Lower lobe of right lung (tissue), 2 donors: ENCODE measurements around the gene MICAL3. TPM values are rescaled to one million over a fixed set of nuclear protein-coding genes. Genes with fewer than 3 reads are reported as not detected.

Experiments
- ATAC-seq, 2 donors: fragments of 200-7000 bp; cut with Tn5 transposase; one replicate each; pipeline ENCODE4 v1.9.1; 2020 to 2022; ENCODE audit warnings: mild to moderate bottlenecking in 2 of 2, moderate library complexity in 2 of 2
- DNase-seq: peaks from one replicate; pipeline ENCODE4 v3.0.0-alpha.2; 2020
- H3K27ac ChIP-seq: fragments of 200-600 bp; one replicate; pipeline ENCODE4 v1.8.0; 2022
- H3K27me3 ChIP-seq: fragments of 200-600 bp; one replicate; pipeline ENCODE4 v1.8.0; 2022; ENCODE audit warnings: low read depth
- H3K36me3 ChIP-seq: fragments of 200-600 bp; one replicate; pipeline ENCODE4 v1.8.0; 2022; ENCODE audit warnings: mild to moderate bottlenecking
- H3K4me1 ChIP-seq: fragments of 200-600 bp; one replicate; pipeline ENCODE4 v1.8.0; 2022
- H3K4me3 ChIP-seq: fragments of 200-600 bp; one replicate; pipeline ENCODE4 v1.8.0; 2022; ENCODE audit warnings: mild to moderate bottlenecking
- H3K9me3 ChIP-seq: fragments of 200-600 bp; one replicate; pipeline ENCODE4 v1.8.0; 2022
- intact Hi-C: fragments of 100-400 bp; cut with DNase I; formaldehyde crosslinking; loops from one replicate; pipeline ENCODE4 v1.11.0; 2022
- total RNA-seq: library from RNA; stranded (reverse); fragmentation: NEBNext Ultra II Directional; extraction: Animal tissue kit (Norgen Biotek cat#: 25700); gene quantifications from one replicate; pipeline ENCODE4 v1.2.1, GENCODE V29; 2021
- TF ChIP-seq, protein P1 (sequence below): fragments of 200-600 bp; IDR thresholded peaks from one replicate; pipeline ENCODE4 v1.8.0; 2022; ENCODE audit warnings: antibody characterized with exemption, mild to moderate bottlenecking
- donor health status: DM: no; HTN: yes; CAD: no; lungs with severe emphysema.

Gene MICAL3
- total RNA-seq, 1 donor from 2014 or later, result 23.5 TPM

- ATAC-seq (no peak), DNase-seq (no peak)
- H3K4me1 ChIP-seq, result no peaks in the 10 kb centered on the region
- TF ChIP-seq, protein P1, sequence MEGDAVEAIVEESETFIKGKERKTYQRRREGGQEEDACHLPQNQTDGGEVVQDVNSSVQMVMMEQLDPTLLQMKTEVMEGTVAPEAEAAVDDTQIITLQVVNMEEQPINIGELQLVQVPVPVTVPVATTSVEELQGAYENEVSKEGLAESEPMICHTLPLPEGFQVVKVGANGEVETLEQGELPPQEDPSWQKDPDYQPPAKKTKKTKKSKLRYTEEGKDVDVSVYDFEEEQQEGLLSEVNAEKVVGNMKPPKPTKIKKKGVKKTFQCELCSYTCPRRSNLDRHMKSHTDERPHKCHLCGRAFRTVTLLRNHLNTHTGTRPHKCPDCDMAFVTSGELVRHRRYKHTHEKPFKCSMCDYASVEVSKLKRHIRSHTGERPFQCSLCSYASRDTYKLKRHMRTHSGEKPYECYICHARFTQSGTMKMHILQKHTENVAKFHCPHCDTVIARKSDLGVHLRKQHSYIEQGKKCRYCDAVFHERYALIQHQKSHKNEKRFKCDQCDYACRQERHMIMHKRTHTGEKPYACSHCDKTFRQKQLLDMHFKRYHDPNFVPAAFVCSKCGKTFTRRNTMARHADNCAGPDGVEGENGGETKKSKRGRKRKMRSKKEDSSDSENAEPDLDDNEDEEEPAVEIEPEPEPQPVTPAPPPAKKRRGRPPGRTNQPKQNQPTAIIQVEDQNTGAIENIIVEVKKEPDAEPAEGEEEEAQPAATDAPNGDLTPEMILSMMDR, result no peak
- H3K27me3 ChIP-seq, result no peaks in the 10 kb centered on the region
- H3K4me3 ChIP-seq, result no peak overlapping the region
- intact Hi-C loops, result no loop called here
- peaks cover 3% of the 10 kb centered on the region for H3K36me3 ChIP-seq
- H3K27ac ChIP-seq, result no peak overlapping the region
- H3K9me3 ChIP-seq, result no peaks in the 10 kb centered on the region
These were observed 228.5 kb downstream of the MICAL3 start for GRCh38 chr22:17795661-17796548.

DNA sequence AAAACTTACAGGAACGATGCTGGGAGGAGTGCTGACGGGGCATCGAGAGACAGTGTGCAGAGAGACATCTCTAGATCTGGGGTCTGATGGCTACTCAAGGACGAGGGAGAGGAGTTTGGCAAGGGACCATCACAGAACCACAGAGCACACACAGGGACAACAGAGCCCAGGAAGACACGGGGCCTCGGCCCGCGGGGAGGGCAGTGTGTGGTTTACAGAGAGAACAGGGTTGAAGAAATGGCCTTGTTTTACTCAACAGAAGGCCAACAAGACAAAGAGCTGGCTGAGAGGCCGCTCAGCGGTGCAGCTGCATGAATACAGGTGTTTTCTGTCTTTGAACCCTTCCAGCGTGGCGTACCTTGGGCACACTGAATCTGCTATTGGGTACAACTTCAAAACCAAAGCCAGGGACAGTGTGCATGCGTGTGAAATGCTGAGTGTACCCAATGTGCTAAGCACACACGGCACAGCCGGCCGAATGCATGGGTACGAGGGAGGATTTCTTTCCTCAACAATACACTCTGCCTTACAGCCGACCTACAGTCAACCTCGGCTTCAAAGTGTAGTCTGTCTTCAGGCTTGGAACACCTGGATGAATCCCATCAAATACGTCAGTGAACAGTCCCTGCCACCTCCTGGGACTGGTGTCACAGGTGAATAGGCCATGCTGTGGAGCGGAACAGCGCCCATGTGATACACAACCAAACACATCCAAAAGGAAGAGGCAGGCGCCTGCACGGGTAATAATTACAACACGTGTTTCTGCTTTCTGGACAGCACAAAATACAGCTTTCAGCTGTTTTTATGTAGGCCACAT is 229.4 kb downstream of the MICAL3 start:
- Histone ChIP-seq H3K27me3 (no peaks in the 10 kb centered on the region), H3K36me3 (peaks cover 13% of the 10 kb centered on the region), H3K27ac (no peak overlapping the region), H3K4me1 (no peaks in the 10 kb centered on the region), H3K9me3 (no peaks in the 10 kb centered on the region), H3K4me3 (no peak overlapping the region)
- ATAC-seq, result no peak
- no peak for DNase-seq
- TF ChIP-seq, protein P1, result no peak
- intact Hi-C loops, result no loop called here

DNA sequence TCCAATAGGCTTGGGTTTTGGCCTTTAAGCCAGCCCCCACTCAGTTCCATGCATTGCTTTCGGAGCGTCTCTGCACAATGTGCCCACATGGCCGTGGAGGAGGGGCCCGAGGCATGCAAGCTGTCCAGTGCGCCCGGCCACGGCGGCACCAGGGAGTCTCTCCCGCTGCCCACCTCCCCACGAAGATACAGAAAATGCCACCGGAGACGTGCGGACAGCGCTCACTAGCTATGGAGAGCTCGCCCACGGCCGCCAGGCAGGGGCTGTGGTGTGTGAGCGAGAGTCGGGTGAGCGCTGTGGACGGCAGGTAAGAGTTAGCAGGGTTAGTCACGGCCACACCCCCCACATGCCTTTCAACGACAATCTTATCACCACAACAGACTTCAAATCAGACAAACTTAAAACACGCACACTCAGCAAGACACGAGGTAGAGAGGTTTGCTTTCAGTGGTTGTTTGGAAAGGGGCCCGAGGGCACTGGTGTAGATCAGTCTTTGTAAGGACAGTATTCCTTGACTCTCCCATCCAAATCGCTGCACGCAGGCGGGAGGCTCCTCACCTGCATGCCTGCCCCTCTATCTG is 231.4 kb downstream of the MICAL3 start:
- Histone ChIP-seq H3K36me3 (peaks cover 19% of the 10 kb centered on the region), H3K9me3 (no peaks in the 10 kb centered on the region), H3K27ac (no peak overlapping the region), H3K4me3 (no peak overlapping the region), H3K27me3 (no peaks in the 10 kb centered on the region), H3K4me1 (no peaks in the 10 kb centered on the region)
- peak in 1 of 2 donors; percentile 35 for ATAC-seq
- TF ChIP-seq, protein P1, result no peak
- no peak for DNase-seq
- intact Hi-C loops, result no loop called here

GRCh38 chr22:17792299-17792698 is 232.1 kb downstream of the MICAL3 start:
- intact Hi-C loops, result no loop called here
- Histone ChIP-seq H3K36me3 (peaks cover 19% of the 10 kb centered on the region), H3K27me3 (no peaks in the 10 kb centered on the region)

DNA sequence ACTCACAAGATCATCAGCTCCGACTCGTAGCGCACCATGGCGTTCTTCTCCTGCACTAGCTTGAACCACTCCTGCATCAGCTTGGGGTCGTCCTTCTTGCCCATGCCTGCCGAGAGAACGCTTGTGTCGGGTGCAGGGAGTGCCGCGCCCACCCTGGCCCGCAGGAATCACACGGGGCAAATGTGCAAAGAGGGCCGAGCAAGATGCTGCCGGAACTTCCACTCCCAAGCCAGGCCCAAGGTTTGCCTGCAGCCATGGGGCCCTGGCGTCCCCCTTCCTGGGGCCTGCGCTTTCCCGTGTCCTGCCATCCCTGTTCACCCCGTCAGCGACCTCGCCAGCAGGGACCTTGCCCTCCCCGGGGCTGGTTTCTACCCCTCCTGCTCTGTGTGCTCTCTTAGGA is 233.2 kb downstream of the MICAL3 start:
- Histone ChIP-seq H3K36me3 (peaks cover 19% of the 10 kb centered on the region), H3K4me3 (no peak overlapping the region), H3K4me1 (peaks cover 10% of the 10 kb centered on the region), H3K27ac (no peak overlapping the region), H3K27me3 (no peaks in the 10 kb centered on the region), H3K9me3 (no peaks in the 10 kb centered on the region)
- DNase-seq (no peak), ATAC-seq (no peak)
- TF ChIP-seq, protein P1, result no peak
- intact Hi-C loops, result no loop called here

More at GRCh38 chr22:17792299-17792698, 232.1 kb downstream of the MICAL3 start:
- H3K4me1 ChIP-seq, result peaks cover 5% of the 10 kb centered on the region
- no peaks in the 10 kb centered on the region for H3K9me3 ChIP-seq
- TF ChIP-seq, protein P1, result no peak
- H3K4me3 ChIP-seq, result no peak overlapping the region
- DNase-seq (no peak), ATAC-seq (no peak)
- no peak overlapping the region for H3K27ac ChIP-seq
